ENCODE measurements around the gene C1QA. TPM values are rescaled to one million over a fixed set of nuclear protein-coding genes. Genes with fewer than 3 reads are reported as not detected.

C1QA gene
- total RNA-seq, 1 experiment from 2014 or later, result 0.50 TPM

DNA sequence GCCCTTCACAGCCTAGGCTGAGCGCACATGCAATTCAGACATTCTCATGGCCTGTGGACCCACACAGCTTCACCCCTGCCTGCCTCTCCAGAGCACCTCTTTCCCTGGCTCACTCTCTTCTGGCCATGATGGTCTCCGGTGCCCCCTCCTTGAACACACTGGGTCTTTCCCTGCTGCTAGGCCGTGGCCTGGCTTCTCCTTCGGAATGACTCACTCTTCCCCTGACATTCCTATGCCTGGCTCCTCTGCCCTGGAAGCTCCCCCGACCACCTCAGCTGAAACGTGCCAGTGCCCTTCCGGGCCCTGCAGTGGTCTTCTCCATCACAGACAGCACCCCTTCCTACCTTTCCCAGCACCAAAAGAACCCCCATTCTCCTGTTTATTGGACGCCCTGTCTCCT, 44.9 kb upstream of the C1QA start:
- CTCF ChIA-PET, result interaction anchor here (1.1 to 1.2 kb wide), 2 partner anchors 16 to 35 kb away, joined by 3 read pairs; no protein-coding TSS in a partner anchor
- POLR2A ChIA-PET, result no interaction called here
- ATAC-seq (no peak), DNase-seq (ENCODE audit: low spot score) (no peak)
- Mint-ChIP-seq H3K27me3 (ENCODE audit: low read depth) (no peaks in the 10 kb centered on the region; the same call in 1 of the 2 replicates), H3K9me3 (no peaks in the 10 kb centered on the region), H3K36me3 (no peaks in the 10 kb centered on the region), H3K4me1 (0 out of 2 replicates have a peak, but pooled peaks cover 2% of the 10 kb centered on the region), H3K4me3 (no peak overlapping the region), H3K27ac (no peak overlapping the region)
- TF ChIP-seq, protein P1, sequence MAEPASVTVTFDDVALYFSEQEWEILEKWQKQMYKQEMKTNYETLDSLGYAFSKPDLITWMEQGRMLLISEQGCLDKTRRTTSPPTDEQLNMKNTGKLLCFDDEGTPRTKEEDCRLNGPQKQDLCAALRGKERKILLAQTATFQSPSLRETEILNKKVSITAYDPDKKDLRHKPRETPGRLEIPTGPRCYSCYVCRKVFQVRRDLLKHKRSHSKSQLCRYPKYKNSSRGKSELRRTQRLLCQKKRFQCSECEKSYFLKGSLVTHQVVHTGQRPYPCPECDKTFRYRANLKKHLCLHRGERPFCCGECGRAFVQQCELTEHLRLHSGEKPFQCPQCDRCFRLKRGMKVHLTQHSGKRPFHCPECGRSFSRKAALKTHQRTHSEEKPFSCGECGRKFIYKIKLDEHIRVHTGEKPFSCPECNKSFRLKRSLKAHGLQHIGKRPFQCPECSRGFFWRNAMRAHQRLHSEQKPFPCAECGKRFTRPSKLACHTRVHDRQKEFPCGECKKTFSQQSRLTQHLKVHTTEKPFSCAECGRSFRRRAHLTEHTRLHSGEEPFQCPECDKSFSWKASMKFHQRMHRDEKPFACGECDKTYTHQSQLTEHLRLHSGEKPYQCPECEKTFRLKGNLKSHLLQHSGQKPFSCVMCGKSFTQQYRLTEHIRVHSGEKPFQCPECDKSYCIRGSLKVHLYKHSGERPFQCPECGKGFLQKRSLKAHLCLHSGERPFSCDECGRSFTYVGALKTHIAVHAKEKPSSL (CRISPR knock-in tag; conservative IDR thresholded peaks at IDR 0.05), result no peak
- no peak for TF ChIP-seq IRF2 (CRISPR knock-in tag; IDR thresholded peaks at IDR 0.05; ENCODE audit: borderline replicate concordance, low read depth)
- no peak for TF ChIP-seq SP1 (CRISPR knock-in tag; conservative IDR thresholded peaks at IDR 0.05)
- no peak for TF ChIP-seq HMGXB4 (CRISPR knock-in tag; IDR thresholded peaks at IDR 0.05)
- TF ChIP-seq ZNF121 (CRISPR knock-in tag; IDR thresholded peaks at IDR 0.05), result no peak
- no peak for TF ChIP-seq GTF2I (CRISPR knock-in tag; conservative IDR thresholded peaks at IDR 0.05)
- no peak for TF ChIP-seq JAZF1 (CRISPR knock-in tag; IDR thresholded peaks at IDR 0.05)
- TF ChIP-seq CDX4 (CRISPR knock-in tag; IDR thresholded peaks at IDR 0.05; ENCODE audit: borderline replicate concordance), result no peak
- TF ChIP-seq E2F1 (CRISPR knock-in tag; IDR thresholded peaks at IDR 0.05), result no peak
- TF ChIP-seq NR1H2 (CRISPR knock-in tag; IDR thresholded peaks at IDR 0.05), result no peak
- TF ChIP-seq ELF4 (CRISPR knock-in tag; IDR thresholded peaks at IDR 0.05; ENCODE audit: low read depth), result no peak
- TF ChIP-seq ATF3 (CRISPR knock-in tag; conservative IDR thresholded peaks at IDR 0.05), result no peak
- TF ChIP-seq, protein P2, sequence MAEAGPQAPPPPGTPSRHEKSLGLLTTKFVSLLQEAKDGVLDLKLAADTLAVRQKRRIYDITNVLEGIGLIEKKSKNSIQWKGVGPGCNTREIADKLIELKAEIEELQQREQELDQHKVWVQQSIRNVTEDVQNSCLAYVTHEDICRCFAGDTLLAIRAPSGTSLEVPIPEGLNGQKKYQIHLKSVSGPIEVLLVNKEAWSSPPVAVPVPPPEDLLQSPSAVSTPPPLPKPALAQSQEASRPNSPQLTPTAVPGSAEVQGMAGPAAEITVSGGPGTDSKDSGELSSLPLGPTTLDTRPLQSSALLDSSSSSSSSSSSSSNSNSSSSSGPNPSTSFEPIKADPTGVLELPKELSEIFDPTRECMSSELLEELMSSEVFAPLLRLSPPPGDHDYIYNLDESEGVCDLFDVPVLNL (CRISPR knock-in tag; IDR thresholded peaks at IDR 0.05; ENCODE audit: borderline replicate concordance, low read depth), result no peak
- no peak for TF ChIP-seq FOXP1 (CRISPR knock-in tag; IDR thresholded peaks at IDR 0.05; ENCODE audit: borderline replicate concordance)

DNA sequence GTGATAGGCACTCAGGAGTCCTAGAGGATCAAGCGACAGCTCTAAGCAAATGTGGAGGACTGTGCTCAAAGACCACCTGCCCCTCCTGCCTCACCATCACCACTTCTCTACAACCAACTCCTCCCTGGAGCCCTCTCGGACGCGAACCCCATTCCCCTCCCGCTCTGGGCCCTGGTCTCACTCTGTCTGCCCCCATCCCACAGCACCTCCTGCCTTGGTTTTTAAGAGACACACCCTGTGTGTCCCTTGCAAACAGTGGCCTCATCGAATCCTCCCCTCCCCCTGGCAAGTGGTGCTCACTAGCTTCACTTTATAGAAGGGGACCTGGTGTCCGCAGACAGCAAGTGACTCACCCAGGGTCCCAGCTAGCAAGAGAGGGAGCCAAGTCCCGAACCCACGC, 44.4 kb upstream of the C1QA start:
- Mint-ChIP-seq H3K27ac (no peak overlapping the region), H3K9me3 (no peaks in the 10 kb centered on the region), H3K4me1 (0 out of 2 replicates have a peak, but pooled peaks cover 2% of the 10 kb centered on the region), H3K4me3 (no peak overlapping the region), H3K27me3 (ENCODE audit: low read depth) (no peaks in the 10 kb centered on the region; the same call in 1 of the 2 replicates), H3K36me3 (no peaks in the 10 kb centered on the region)
- no peak for DNase-seq (ENCODE audit: low spot score)
- ChIA-PET POLR2A (no interaction called here), CTCF (interaction anchor here (1.1 to 1.2 kb wide), 2 partner anchors 15 to 36 kb away, joined by 3 read pairs; no protein-coding TSS in a partner anchor)
- ATAC-seq, result no peak
- TF ChIP-seq ATF1 (CRISPR knock-in tag; IDR thresholded peaks at IDR 0.05), result no peak
- TF ChIP-seq ZNF232 (CRISPR knock-in tag; IDR thresholded peaks at IDR 0.05), result no peak
- TF ChIP-seq, protein P3, sequence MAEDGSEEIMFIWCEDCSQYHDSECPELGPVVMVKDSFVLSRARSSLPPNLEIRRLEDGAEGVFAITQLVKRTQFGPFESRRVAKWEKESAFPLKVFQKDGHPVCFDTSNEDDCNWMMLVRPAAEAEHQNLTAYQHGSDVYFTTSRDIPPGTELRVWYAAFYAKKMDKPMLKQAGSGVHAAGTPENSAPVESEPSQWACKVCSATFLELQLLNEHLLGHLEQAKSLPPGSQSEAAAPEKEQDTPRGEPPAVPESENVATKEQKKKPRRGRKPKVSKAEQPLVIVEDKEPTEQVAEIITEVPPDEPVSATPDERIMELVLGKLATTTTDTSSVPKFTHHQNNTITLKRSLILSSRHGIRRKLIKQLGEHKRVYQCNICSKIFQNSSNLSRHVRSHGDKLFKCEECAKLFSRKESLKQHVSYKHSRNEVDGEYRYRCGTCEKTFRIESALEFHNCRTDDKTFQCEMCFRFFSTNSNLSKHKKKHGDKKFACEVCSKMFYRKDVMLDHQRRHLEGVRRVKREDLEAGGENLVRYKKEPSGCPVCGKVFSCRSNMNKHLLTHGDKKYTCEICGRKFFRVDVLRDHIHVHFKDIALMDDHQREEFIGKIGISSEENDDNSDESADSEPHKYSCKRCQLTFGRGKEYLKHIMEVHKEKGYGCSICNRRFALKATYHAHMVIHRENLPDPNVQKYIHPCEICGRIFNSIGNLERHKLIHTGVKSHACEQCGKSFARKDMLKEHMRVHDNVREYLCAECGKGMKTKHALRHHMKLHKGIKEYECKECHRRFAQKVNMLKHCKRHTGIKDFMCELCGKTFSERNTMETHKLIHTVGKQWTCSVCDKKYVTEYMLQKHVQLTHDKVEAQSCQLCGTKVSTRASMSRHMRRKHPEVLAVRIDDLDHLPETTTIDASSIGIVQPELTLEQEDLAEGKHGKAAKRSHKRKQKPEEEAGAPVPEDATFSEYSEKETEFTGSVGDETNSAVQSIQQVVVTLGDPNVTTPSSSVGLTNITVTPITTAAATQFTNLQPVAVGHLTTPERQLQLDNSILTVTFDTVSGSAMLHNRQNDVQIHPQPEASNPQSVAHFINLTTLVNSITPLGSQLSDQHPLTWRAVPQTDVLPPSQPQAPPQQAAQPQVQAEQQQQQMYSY (CRISPR knock-in tag; IDR thresholded peaks at IDR 0.05), result no peak
- no peak for TF ChIP-seq ZNF138 (CRISPR knock-in tag; conservative IDR thresholded peaks at IDR 0.05)
- TF ChIP-seq GTF2I (CRISPR knock-in tag; conservative IDR thresholded peaks at IDR 0.05), result no peak
- TF ChIP-seq ZNF671 (CRISPR knock-in tag; IDR thresholded peaks at IDR 0.05), result no peak
- TF ChIP-seq PRRX2 (CRISPR knock-in tag; IDR thresholded peaks at IDR 0.05), result no peak
- TF ChIP-seq RELA (CRISPR knock-in tag; IDR thresholded peaks at IDR 0.05; ENCODE audit: borderline replicate concordance), result no peak
- TF ChIP-seq, protein P4, sequence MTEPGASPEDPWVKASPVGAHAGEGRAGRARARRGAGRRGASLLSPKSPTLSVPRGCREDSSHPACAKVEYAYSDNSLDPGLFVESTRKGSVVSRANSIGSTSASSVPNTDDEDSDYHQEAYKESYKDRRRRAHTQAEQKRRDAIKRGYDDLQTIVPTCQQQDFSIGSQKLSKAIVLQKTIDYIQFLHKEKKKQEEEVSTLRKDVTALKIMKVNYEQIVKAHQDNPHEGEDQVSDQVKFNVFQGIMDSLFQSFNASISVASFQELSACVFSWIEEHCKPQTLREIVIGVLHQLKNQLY (CRISPR knock-in tag; IDR thresholded peaks at IDR 0.05), result no peak
- no peak for TF ChIP-seq ZNF396 (CRISPR knock-in tag; IDR thresholded peaks at IDR 0.05; ENCODE audit: borderline replicate concordance)
- no peak for TF ChIP-seq HMGA2 (CRISPR knock-in tag; IDR thresholded peaks at IDR 0.05)
- no peak for TF ChIP-seq JAZF1 (CRISPR knock-in tag; IDR thresholded peaks at IDR 0.05)

Measured in WTC11 (cell line).